ENCODE results near the gene DNAI2. TPM values are rescaled to one million over a fixed set of nuclear protein-coding genes. Genes with fewer than 3 reads are reported as not detected.

Gene DNAI2
- total RNA-seq, 1 donor from 2014 or later = not detected

DNA sequence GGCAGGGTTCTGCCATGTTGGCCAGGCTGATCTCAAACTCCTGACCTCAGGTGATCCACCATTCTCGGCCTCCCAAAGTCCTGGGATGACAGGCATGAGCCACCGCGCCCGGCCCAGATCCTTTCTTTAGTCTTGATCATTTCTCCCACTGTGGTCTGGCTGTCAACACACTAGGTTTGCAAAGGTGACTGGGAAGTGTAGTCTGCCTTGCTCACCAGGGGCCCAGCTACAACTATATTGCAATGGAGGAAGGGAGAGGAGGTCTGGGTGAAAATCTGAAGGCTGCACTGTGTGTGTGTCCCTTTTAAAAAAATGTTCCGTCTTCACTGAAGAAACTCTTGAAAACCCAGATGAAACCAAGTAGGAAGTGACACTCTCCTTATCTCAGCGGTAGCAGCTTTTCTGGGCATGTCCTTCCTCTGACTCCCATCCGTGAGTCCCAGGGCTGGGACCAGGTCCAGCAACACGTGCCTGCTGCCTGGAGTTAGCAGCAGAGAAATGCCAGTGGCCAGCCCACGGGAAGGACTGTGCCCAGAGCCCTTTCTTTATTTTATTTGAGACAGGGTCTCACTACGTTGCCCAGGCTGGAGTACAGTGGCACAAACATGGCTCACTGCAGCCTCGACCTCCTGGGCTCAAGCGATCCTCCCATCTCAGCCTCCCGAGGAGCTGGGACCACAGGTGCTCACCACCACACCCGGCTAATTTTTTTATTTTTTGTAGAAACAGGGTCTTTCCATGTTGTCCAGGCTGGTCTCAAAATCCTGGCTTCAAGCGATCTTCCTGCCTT is 34.1 kb downstream of the DNAI2 start:
- no peak for DNase-seq

DNA sequence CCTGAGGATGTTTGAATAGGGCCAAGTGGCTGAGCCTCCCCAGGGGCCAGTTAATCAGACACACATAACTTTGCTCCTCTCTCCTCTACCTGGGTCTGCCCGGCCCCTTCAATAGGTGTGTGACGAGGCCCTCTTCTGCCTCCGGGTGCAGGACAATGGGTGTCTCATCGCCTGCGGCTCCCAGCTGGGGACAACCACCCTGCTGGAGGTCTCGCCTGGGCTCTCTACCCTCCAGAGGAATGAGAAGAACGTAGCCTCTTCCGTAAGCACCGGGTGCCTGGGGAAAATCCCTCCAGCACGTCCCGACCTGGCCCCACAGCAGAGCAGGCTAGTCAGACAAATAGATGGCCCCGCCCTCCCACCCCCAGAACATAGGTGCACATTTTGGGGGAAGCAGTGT is 35.9 kb downstream of the DNAI2 start:
- DNase-seq = no peak

DNA sequence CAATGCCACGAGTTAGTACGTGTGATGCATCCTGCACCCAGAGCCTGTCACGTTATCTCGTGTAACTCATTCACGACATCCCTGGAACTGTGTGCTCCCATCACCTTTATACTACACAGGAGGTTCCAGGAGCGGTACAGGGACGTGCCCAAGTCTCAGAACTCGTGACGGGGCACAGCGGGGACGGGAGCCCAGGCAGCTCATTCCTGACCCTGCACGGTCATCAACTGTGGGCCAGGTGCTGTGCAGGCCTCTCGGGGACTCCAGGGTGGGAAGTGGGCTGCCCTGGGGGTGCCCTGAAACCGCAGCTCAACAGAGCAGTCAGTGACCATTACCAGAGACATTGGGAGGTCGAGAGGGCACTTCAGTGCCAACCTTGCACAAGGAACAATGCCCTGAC is 40.8 kb downstream of the DNAI2 start:
- no peak for DNase-seq

DNA sequence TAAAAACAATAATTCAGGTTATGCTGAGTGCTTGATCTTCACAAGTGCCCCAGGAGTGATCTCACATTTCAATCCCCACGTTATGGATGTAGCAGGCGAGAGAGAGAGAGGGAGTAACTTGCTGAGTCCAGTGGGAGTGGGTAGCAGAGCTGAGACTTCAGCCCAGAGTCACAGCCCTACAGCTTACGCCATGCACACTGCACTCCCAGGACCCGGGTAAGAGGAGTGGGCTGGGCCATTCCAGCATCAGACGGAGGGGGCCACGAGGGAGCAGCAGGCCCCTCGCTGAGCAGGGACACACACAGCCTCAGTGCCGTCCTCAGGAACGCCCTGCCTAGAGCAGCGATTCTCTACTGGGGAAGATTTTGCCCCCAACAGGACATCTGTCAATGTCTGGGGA is 42.2 kb downstream of the DNAI2 start:
- no peak for DNase-seq

DNA sequence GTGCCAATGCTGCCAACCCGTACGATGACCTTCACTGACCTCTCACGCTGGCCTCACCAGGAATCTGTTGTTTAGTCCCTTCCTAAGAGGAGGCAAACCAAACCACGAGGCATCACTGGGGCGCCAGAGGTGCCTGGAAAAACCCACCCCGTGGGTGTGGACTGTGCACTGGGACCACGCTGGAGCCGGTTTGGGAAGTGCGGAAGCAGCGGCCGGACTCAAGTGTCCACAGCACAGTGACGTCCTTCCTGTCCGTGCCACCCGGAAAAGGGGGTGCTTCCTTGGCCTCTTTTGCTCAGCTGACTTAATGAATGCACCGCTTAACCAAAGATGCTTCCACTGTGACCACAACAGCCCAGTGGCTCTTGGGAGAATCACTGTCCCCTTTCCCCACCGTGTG is 43.0 kb downstream of the DNAI2 start:
- DNase-seq = no peak

DNA sequence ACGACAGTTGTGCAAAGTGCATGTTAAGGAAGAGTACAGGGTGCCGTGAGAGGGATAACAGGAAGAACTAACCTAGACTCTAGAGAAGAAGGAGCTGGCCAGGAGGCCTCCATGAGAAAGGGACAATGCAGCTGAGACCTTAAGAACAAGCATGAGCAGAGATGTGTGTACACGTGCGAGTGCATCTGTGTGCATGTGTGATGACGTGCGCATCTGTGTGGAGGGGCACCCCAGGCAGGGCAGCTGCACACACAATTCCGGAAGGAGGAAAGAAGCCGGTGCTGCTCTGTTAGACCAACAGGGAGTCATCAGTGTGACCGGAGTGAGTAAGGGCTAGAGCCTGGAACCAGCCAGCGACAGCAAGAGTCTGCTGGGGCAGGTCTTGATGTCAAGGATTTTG is 44.4 kb downstream of the DNAI2 start:
- no peak for DNase-seq

DNA sequence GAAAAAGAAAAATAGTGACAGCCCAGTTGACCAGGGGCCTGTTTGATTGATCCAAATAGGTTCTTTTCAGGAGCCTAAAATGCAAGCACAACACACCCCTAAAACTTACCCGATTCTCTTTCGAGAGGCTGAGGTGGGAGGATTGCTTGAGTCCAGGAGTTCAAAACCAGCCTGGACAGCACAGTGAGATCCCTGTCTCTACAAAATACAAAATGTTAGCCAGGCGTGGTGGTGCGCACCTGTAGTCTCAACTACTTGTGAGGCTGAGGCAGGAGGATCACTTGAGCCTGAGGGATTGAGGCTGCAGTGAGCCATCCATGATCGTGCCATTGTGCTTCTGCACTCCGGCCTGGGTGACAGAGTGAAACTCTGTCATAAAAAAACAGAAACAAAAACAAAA is 50.5 kb downstream of the DNAI2 start:
- DNase-seq = no peak

DNA sequence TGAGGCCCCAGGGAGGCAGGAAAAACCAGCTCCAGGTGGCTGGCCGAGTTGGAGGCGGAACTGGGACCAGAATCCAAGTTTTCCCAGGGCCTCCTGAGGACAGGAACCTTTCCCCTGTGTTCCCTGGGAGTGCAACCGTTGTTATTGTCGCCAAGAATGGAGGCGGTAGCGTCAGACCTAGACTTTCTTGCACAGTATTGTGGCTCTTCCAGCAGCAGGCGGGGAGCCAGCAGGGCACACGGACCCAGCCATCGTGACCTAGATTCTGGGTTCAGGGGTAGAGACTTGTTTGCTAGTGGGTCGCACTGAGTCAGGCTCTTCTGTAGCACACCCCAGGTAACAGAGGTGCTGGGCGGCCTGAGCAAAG is 51.3 kb downstream of the DNAI2 start:
- DNase-seq = no peak

DNA sequence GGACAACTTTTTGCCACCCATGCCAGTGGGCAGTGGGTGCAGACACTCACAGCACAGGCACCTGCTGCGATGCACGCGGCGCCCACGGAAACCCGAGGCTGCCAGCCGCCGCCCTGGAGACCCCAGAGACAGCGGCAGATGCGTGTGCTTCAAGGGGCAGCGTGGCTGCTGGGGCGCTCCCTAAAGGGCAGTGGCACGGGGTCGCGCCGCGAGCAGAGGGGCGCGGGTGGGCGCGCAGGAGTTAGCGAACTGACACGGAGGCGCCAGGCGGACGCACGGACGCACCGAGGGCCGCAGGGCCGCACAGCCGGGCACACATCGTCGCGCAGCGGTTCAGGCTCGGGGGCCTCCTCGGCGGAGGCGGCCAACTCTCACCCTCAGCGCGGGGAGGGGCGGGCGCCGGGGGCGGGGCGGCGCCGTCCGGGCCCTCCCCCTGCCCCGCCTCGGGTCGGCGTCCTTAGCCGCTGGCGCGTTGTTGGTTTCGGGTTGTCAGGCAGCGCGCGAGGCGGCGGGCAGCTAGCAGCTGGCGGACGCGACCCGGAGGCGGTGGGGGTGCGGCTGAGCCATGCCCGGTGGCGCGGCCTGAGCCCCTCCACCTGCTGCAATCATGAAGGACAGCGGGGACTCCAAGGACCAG is 51.8 kb downstream of the DNAI2 start, which contains the start of gene KIF19:
TSS of gene KIF19 (plus strand) at position 484 of the 637 bp plus-strand sequence. CDS start at position 608, 124 bp downstream.
- DNase-seq = no peak

DNA sequence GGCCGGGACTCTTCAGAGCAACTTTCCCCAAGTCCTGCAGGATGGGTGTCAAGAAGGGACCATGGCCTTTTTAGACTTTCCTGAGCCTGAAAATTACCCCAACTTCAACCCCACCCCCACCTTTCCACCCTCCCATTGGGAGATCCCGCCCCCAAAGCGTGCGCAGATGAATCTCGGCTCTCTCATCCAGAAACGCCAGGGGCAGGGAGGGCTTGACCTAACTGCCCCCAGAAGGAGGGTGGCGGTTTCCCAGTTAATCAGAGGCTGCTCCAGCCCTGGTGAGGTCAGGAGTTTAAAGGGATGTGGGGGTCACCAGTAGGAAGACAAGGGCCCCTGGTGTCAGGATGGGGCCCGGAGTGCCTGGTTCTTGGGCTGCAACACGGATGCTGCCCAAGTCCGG is 52.5 kb downstream of the DNAI2 start:
- DNase-seq = no peak

DNA sequence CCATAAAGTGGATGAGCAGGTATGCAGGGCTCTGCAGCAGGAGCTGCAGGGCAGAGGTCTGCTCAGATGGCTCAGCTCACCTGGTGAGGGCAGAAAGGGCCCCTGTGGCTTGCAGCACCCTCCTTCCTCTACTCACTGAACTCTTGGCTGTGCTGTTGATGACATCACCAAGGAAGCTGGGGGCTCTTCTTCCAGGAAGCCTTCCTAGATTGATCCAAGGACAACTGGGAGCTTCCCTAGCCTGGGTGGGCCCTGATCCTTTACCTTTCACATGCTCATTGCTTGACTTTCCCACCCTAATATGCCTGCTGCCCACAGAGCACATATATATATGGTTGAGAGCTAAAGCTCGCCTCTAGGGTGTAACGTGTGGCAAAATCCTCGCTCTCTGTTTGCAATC is 54.5 kb downstream of the DNAI2 start:
- no peak for DNase-seq

DNA sequence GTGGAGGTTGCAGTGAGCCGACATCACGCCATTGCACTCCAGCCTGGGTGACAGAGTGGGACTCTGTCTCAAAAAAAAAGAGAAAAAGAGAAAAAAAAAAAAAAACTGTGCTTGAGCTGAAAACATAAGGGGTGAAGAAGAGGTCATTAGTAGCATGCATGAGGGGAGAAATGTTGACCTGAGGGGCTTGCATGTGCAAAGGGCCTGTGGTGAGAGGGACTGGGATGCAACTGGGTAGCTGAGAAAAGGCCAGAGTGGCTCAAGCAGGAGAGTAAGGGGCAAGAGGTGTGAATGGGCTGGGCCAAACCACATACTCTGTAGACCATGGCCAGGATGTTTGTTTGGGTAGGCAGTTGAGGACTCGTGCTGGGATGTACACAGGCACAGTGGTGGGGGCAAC is 55.3 kb downstream of the DNAI2 start:
- DNase-seq = no peak

DNA sequence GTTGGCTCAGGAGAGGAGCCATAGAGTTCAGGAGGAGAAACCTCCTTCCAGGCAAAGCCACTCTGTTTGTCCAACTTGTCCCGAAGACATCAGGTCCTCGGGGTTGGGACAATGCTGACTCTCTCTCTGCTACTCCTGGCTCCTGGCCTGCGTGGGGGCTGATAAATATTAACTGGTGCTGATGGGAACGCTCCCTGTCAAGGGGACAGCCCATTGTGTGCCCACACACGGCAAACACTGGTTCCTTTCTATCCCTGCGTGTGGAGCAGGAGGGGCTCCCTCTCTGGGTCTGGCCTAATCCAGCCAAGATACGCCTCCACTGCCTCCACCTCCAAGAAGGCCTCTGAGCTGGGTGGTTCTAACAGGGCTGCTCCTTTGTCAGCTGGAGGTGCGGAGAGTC is 56.4 kb downstream of the DNAI2 start:
- no peak for DNase-seq

DNA sequence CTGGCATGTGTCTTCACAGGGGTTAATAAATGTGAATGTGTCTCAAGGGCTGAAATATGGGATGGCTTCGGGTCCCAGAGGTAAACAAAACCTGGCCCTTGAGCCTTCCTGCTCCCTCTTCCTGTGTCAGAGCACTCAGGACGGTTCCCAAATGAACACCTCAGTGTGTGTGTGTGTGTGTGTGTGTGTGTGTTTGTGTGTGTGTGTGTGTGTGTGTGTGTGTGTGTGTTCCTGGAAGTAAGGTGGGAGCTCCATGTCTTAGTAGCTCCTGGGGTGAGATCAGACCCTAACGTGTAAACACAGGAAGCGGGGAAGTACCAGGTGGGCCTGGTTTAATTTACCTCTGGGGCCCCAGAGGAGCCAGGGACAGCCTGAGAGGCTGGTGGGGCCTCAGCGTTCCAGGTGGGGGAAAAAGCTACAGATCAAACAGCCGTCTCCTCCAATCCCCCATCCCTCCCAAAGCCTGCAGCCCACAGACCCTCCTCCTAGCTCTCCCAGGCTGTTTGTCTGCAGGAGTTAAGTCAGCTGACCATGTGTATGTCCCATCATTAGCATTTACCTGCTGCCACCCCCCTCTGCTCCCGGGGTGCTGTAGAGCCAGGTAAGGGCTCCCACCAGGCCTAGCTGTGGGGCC is 58.1 kb downstream of the DNAI2 start:
- no peak for DNase-seq

DNA sequence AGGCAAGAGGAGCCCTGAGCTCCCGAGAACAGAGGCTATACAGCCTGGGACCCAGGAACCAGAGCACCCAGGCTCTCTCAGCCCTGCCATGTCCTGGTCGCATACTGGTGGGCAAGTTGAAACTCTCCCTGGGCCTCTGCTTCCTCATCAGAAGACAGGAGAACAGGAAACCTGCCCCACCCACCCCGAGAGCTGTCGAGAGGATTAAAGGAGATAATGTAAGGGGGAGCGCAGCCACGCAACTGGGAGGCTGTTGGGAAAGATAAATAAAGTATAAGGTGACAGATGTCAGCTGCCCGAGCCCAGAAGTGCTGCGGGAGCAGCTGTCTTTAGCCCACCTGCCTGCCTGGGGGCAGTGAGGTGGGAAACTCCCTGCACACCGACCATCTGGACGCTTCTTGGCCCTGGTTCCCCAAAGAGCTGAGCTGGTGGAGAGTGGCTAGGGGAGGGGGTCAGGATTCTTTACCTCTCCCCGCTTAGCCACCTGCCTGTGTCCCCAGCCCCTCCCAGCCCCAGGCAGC is 58.8 kb downstream of the DNAI2 start:
- DNase-seq = no peak

DNA sequence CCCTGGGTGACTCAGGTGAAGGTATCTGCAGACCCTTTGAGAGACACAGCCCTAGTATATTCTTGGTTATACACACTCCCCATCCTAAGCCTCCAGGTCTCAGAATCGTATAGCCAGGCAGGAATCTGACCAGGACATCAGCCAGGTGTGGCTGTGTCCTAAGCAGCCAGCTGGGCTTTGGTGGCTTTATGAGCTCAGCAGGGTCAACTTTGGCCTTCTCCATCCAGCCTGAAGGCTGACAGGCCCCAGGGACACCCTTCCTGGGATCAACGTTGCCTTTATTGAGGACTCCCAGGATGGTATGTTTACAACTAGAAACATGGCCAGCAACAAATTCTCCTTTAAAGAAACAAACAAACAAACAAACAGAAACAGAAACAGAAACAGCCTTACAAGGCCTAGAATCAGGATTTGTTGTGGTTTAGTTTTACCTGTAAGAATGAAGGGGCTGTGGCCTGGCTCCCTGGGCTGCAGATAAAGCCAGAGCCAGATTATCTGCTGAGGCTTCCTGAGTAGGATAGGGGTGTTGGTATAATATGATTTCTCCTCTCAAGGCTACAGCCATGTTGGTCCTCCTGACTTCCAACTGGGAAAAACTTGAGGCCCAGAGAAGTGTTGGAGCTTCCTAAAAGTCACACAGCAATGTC is 60.5 kb downstream of the DNAI2 start:
- DNase-seq = no peak

DNA sequence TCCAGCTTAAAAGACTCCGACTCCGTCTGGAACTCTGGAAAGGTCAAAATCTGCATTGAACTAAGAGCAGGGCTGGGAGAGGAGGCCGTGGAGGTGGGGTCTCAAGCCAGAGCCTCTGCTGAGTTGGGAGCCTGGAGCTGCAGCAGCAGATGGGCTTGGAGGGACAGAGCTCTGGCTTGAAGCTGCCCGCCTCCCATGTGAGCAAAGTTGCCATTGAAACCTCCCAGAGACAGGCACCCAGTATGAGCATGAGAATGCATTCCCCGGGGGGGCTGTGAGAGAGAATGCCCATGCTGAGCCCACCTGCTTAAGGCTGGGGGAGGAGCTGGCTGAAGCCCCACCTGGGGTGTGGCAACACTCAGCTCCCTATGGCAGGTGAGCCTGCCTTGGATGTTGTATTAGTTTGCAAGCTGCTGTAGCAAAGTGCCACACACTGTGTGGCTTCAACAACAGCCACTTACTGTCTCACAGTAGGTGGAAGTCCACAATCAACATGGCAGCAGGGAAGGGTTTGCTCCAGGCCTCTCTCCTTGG is 61.6 kb downstream of the DNAI2 start:
- DNase-seq = no peak

DNA sequence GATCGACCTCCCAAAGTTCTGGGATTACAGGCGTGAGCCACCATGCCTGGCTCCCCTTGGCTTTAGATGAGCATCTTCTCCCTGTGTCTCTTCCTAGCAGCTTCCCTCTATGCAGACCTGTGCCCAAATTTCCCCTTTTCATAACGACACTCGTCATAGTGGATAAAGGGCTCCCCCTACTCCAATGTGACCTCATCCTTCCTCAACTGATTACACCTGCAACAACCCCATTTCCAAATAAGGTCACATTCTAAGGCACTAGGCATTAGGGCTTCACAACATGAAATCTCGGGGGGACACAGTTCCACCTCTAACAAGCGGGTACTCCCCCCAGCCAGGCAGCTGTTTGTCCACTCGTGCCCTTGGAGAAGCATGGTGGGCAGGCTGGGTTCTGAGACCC is 62.3 kb downstream of the DNAI2 start:
- no peak for DNase-seq

DNA sequence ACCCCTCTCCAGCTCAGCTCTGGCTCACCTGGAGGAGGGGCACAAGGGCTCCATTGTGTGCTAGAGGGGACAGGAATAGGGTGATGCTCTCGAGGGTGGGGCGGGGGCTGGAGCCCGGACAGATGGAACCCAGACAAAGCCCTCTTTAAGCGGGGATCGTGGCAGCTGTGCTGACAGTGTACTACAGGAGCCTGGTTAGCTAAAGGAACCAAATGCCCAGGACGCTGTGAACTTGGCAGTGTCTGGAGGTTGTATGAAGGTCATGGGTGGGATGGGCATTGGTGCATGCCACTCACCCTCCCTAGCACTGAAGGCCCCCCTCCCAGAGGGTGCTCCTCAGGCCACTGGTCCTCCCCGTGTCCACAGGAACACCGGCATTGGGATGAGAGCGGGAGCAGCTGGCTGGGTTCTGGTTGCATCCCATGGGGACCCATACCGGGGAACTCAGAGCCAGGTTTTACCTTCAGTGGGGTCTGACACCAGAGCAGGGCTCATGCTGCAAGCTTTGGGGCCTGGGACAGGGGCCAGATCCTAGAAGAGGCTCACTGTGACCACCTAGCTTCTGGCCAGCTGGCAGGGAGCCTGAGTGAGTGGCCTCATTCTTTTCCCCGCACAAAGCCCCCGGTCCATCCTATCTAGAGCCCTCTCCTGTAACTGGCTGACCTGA is 63.9 kb downstream of the DNAI2 start:
- no peak for DNase-seq

DNA sequence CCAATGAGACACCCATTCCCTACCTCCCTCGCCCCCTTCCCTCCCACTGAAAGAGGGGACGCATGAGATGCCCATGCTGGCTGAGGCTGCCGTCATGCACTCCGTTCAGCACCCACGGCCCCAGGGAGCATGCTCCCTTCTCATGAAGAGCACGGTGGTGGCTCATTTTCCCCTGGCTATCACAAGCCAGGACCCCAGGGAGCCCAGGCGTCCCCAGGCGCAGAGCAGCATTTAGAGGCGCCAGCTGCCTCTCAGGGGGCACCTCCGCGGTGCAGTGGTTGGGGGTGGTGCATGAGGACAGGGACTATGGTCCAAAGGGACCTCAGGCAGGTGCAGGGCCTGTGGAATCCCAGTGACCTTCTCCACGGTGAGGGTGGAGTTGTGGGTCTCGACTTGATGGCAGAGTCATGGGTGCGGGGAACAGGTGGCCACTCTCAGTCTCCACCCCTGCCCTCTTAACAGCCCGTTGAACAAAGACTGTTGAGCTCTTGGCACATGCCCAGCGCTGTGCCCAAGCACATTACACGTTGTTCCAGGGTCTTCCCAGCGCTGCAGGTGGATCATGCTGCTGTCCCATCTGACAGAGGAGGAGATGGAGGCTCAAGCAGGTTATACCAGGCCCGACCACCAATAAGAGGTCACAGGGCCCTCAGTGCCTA is 65.6 kb downstream of the DNAI2 start:
- DNase-seq = no peak

DNA sequence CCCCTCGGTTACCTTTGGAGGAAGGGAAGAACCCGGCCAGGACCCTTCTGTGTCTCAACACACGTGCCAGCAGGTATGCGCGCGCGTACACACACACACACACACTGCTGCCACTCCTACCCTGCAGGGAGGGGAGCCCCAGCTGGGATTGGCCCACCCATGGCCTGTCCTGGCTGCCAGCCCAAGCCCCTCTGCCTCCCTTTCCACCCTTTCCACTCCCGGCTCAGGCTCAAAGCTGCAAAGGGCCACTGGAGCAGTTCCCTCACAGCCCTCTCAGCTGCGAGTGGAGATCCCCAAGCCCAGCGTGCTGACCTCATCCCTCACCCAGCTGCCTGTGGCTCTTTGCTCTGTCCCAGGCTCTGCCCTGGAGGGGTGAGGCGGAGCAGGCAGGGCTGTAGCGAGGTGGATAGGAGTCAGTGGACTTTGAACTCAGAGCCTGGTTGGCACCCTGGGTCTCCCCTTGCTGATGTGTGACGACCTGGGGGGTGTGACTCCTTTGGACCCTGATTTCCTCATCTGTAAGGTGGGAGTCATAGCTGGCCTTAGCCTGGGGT is 66.5 kb downstream of the DNAI2 start:
- DNase-seq = no peak
